ENCODE measurements around the gene SETBP1.

The SETBP1 gene

DNA sequence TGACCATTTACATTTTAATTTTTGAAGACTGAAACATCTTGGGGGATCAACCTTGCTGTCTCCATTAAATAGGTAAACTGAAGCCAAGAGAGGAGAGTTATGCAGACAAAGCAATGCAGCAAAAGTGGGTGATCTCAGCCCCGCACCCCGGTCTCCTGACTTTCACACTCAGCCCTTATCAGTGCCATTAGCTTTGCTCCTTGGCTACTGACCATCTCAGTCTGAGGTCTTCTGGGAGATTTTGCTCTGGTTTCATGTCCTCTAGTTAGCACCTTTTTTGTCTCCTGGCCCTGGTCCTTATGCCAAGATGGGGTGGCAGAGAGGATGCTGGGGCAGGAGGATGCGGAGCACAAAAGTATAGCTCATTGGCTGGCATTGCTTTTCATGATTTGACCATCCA lies 61.4 kb downstream of the SETBP1 start:
- no peak overlapping the region for H3K4me3 ChIP-seq (ENCODE audit: low read length)
- TF ChIP-seq, protein P1, sequence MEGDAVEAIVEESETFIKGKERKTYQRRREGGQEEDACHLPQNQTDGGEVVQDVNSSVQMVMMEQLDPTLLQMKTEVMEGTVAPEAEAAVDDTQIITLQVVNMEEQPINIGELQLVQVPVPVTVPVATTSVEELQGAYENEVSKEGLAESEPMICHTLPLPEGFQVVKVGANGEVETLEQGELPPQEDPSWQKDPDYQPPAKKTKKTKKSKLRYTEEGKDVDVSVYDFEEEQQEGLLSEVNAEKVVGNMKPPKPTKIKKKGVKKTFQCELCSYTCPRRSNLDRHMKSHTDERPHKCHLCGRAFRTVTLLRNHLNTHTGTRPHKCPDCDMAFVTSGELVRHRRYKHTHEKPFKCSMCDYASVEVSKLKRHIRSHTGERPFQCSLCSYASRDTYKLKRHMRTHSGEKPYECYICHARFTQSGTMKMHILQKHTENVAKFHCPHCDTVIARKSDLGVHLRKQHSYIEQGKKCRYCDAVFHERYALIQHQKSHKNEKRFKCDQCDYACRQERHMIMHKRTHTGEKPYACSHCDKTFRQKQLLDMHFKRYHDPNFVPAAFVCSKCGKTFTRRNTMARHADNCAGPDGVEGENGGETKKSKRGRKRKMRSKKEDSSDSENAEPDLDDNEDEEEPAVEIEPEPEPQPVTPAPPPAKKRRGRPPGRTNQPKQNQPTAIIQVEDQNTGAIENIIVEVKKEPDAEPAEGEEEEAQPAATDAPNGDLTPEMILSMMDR (conservative IDR thresholded peaks at IDR 0.05; ENCODE audit: low read depth, low read length) = no peak
- DNase-seq (ENCODE audit: low read depth) = no peak

DNA sequence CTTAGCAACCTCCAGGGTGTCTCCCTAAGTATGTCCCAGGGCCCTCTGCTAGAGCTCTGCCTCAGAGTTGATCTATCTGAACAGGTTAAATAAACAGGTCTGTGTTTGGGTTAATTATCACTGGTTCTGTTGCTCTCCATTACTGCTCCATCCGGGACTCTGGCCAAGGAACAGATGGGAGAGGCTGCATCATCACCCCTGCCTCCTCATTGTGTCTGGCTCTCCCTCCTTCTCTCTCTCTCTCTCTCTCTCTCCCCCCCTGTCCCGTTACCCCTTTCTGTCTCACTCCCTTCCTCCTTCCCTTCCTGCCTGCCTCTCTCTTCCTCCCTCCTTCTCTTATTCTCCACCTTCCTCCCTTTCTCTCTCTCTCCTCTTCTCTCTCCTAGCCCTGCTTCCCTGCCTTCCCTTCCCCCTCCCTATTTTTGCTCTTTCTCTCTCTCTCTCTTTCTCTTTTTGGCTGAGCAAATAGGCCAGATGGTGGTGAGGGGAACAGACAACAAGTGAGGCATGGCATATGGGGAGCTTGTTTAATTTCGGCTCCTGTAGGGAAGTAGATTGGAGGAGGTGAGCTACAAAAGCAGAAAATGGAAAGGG lies 62.1 kb downstream of the SETBP1 start:
- TF ChIP-seq, protein P1 (conservative IDR thresholded peaks at IDR 0.05; ENCODE audit: low read depth, low read length) = no peak
- no peak overlapping the region for H3K4me3 ChIP-seq (ENCODE audit: low read length)
- no peak for DNase-seq (ENCODE audit: low read depth)

DNA sequence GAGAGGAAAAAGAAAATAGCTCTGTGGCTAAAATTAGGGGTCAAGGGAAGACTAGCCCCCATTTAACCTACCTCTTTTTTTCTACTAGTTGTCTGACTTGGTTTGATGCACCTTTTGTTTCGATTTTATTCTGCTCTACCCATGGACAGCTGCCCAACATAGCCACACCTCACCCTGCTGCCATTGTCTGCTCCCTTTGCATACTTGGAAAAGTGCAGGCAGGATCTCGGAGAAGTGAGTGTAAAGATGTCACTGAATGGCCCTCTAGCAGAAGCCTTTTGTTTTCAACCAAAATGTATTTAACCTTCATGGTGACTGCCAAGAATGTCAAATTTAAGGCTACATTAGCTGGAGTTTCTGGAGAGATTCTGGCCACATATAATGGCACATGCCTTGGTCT lies 62.9 kb downstream of the SETBP1 start:
- no peak for DNase-seq (ENCODE audit: low read depth)
- H3K4me3 ChIP-seq (ENCODE audit: low read length) = no peak overlapping the region
- TF ChIP-seq, protein P1 (conservative IDR thresholded peaks at IDR 0.05; ENCODE audit: low read depth, low read length) = no peak

DNA sequence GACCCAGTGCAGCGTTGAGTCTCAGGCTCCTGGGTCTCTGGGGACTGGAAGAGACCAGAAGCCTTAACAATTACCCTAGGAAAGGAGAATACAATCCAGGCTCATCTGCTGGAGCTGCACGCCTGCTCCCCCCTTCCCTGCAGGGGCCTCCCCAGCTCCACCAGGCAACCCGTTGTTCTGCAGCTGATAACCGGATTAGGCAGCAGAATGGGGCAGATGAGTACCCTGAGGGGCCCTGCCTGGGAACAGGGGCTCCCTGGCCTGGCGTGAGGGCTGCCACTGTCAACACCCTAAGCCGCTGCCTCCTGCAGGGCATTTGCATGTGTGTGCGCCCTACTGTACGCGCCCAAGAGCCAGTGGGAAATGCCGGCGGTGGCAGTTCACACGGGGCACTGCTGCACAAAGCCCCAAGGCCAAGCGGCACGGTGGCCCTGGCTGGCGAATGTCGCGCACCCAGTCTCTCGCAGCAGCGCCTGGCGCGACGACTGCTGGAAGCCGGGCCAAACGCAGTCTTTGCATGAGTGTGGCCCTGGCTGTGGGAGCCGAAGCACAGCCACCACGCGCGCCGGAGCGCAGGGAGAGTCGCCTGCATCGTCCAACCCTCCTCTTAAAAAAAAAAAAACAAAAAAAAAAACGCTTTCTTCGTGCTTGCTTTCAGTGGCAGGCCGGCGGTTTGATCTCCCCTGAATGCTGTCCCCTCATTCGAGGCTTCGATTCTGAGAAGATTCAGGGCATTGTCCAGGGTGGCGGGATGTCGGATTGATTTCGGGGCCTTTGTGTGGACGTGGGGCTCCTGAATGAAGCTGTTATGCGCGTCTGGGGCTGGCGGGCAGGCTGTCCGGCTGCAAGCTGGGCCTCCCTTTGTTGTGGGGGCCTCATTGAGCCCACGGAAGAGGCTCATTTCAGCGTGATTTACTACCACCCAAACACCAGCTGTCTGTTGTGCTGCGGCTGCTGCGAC lies 63.8 kb downstream of the SETBP1 start:
- H3K4me3 ChIP-seq (ENCODE audit: low read length) = peak overlapping the region; percentile 16
- no peak for DNase-seq (ENCODE audit: low read depth)
- TF ChIP-seq, protein P1 (conservative IDR thresholded peaks at IDR 0.05; ENCODE audit: low read depth, low read length) = no peak

DNA sequence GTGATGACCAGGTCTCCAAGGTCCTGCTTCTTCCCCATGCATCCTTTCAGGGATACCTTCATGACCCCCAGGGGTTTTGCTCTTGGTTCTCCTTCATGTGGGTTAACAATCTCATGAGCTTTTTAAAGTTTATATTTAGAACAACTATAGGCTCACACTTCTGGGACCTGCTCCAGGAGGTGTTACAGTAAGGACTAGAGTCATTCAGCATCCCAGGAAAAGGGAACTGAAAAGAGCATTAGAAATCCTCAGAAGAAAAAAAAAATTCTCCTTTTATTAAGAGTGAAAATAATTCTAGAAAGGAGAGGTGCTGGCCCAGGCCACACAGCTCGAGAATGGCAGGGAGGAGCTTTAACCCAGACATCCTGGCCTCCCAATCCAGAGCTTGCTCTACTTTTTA lies 66.5 kb downstream of the SETBP1 start:
- TF ChIP-seq, protein P1 (conservative IDR thresholded peaks at IDR 0.05; ENCODE audit: low read depth, low read length) = no peak
- H3K4me3 ChIP-seq (ENCODE audit: low read length) = no peak overlapping the region
- DNase-seq (ENCODE audit: low read depth) = no peak

DNA sequence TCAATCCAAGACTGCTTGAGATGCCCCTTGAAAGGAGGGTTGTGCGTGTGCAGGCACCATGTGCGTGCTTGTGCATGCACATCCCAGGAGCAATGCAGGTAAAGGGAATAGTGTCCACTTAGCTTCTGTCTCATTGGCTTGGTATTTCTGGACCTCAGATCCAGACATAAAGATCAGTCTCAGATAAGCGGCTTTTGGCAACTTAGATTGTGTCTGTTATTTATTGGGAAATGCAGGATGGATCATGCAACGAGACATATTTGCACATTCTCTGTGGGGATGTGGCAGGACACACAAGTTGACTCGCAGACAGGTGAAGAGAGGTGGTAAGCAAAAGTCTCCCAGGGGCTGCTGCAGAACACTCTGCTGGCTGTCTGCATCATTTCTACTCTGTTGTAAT lies 67.9 kb downstream of the SETBP1 start:
- DNase-seq (ENCODE audit: low read depth) = no peak
- TF ChIP-seq, protein P1 (conservative IDR thresholded peaks at IDR 0.05; ENCODE audit: low read depth, low read length) = no peak
- H3K4me3 ChIP-seq (ENCODE audit: low read length) = no peak overlapping the region

Measured in retinal pigment epithelial cell (primary cell).